ENCODE measurements around the gene PRUNE1. TPM values are rescaled to one million over a fixed set of nuclear protein-coding genes. Genes with fewer than 3 reads are reported as not detected.

The PRUNE1 gene
- total RNA-seq, 1 experiment from 2014 or later, result 9.1 TPM

Other genes with a start within 250 kb of the PRUNE1 start
- gene CTSS, start 242.7 kb upstream of the PRUNE1 start, total RNA-seq (2014; rRNA removed), result 5.6 and 6.1 TPM in 2 replicates
- 1.7 and 1.8 TPM in 2 replicates for gene CTSK, start 200.2 kb upstream of the PRUNE1 start, total RNA-seq (2014; rRNA removed)
- gene ARNT, start 131.8 kb upstream of the PRUNE1 start, total RNA-seq (2014; rRNA removed), result 25.6 and 34.7 TPM in 2 replicates
- not detected in 2 replicates for gene CTXND2, start 121.3 kb upstream of the PRUNE1 start, total RNA-seq (2014; rRNA removed)
- gene SETDB1, start 82.1 kb upstream of the PRUNE1 start, total RNA-seq (2014; rRNA removed), result 18.1 and 25.6 TPM in 2 replicates
- gene CERS2, start 33.6 kb upstream of the PRUNE1 start, total RNA-seq (2014; rRNA removed), result 197 and 219 TPM in 2 replicates
- gene ANXA9, start 26.2 kb upstream of the PRUNE1 start, total RNA-seq (2014; rRNA removed), result not detected in 2 replicates
- 3.8 and 9.2 TPM in 2 replicates for gene MINDY1, start 1.5 kb upstream of the PRUNE1 start, total RNA-seq (2014; rRNA removed)
- 0.06 and 0.32 TPM in 2 replicates for gene BNIPL, start 28.1 kb downstream of the PRUNE1 start, total RNA-seq (2014; rRNA removed)
- 4.7 and 5.3 TPM in 2 replicates for gene C1orf56, start 39.3 kb downstream of the PRUNE1 start, total RNA-seq (2014; rRNA removed)
- 71.2 and 85.9 TPM in 2 replicates for gene CDC42SE1, start 51.2 kb downstream of the PRUNE1 start, total RNA-seq (2014; rRNA removed)
- gene MLLT11, start 51.9 kb downstream of the PRUNE1 start, total RNA-seq (2014; rRNA removed), result 16.9 and 17.2 TPM in 2 replicates
- gene GABPB2, start 62.3 kb downstream of the PRUNE1 start, total RNA-seq (2014; rRNA removed), result 6.3 and 7.1 TPM in 2 replicates
- gene SEMA6C, start 138.2 kb downstream of the PRUNE1 start, total RNA-seq (2014; rRNA removed), result 2.1 and 3.8 TPM in 2 replicates
- gene TNFAIP8L2, start 148.2 kb downstream of the PRUNE1 start, total RNA-seq (2014; rRNA removed), result not detected in 2 replicates
- gene LYSMD1, start 157.5 kb downstream of the PRUNE1 start, total RNA-seq (2014; rRNA removed), result 9.1 and 10.2 TPM in 2 replicates
- 25.5 and 31.9 TPM in 2 replicates for gene SCNM1, start 157.7 kb downstream of the PRUNE1 start, total RNA-seq (2014; rRNA removed)
- 0.34 TPM in 1 of 2 replicates, not detected in the other for gene TMOD4, start 167.5 kb downstream of the PRUNE1 start, total RNA-seq (2014; rRNA removed)
- 59.8 and 64.0 TPM in 2 replicates for gene VPS72, start 181.7 kb downstream of the PRUNE1 start, total RNA-seq (2014; rRNA removed)
- 48.9 and 49.7 TPM in 2 replicates for gene PIP5K1A, start 190.1 kb downstream of the PRUNE1 start, total RNA-seq (2014; rRNA removed)
- gene PSMD4, start 246.3 kb downstream of the PRUNE1 start, total RNA-seq (2014; rRNA removed), result 145 and 175 TPM in 2 replicates